HCT116 (cell line): ENCODE measurements around the gene TSPAN11. TPM values are rescaled to one million over a fixed set of nuclear protein-coding genes. Genes with fewer than 3 reads are reported as not detected.

ENCODE experiments used
- ATAC-seq: fragments of 200-7000 bp; cut with Tn5 transposase; 2 replicates; pipeline ENCODE4 v1.9.1; 2020; ENCODE audit warnings: mild to moderate bottlenecking, moderate library complexity
- BruUV-seq: library from RNA; stranded (reverse); fragments of 400-500 nt; replicated peaks from 2 replicates; lab custom pipeline; 2021; lab: Mats Ljungman, UMichigan
- CTCF ChIA-PET: fragments of 300-600 bp; sonication (Branson Sonifier 250); formaldehyde crosslinking; loops from one replicate; lab custom pipeline; 2021; ENCODE audit warnings: antibody characterized with exemption; lab: Charles Lee
- POLR2A ChIA-PET: fragments of 300-600, 350-600 bp; sonication (Branson Sonifier 250); formaldehyde crosslinking; loops from one replicate; lab custom pipeline; 2021; ENCODE audit warnings: antibody characterized with exemption; lab: Charles Lee
- RAD21 ChIA-PET, 2 experiments: fragments of 300-600 bp; sonication (Branson Sonifier 250); formaldehyde crosslinking; loops; one replicate each; lab custom pipeline; 2023; ENCODE audit warnings: low total read pairs in 2 of 2; ENCODE audit not compliant: uncharacterized antibody in 2 of 2, unreplicated experiment in 2 of 2, low non-redundant PET in 1 of 2; lab: Charles Lee
- DNase-seq: peaks from one replicate; pipeline ENCODE4 v3.0.0-alpha.2; 2010; ENCODE audit warnings: low read depth, low spot score
- H2AFZ ChIP-seq: fragments of 200-600 bp; shearing (Covaris generic), sonication (generic); 2 replicates; pipeline ENCODE4 v1.6.1; 2017; ENCODE audit warnings: low read depth, mixed run types, mixed read lengths, antibody characterized with exemption, low read length; ENCODE audit not compliant: poor library complexity, severe bottlenecking
- H3K27ac ChIP-seq: 2 replicates; pipeline ENCODE4 v1.5.1; 2012; ENCODE audit warnings: low read depth, low read length
- H3K27me3 ChIP-seq: fragments of 200-600 bp; sonication (generic); 2 replicates; pipeline ENCODE4 v1.6.1; 2016; ENCODE audit warnings: mixed run types, low read length, mixed read lengths; ENCODE audit not compliant: insufficient read depth
- H3K36me3 ChIP-seq, 2 experiments: fragments of 200-500 bp in 1 of 2; fragments of 200-600 bp in 1 of 2; sonication (Bioruptor generic) in 1 of 2; sonication (generic) in 1 of 2; 2 replicates each; pipeline versions ENCODE4 v1.5.1 to v1.6.1; 2014 to 2016; ENCODE audit warnings: low read length in 2 of 2, inconsistent platforms in 1 of 2, mixed read lengths in 1 of 2, mixed run types in 1 of 2; ENCODE audit not compliant: insufficient read depth in 2 of 2, control insufficient read depth in 1 of 2
- H3K4me1 ChIP-seq, 2 experiments: fragments of 200-600 bp in 1 of 2; sonication (generic) in 1 of 2; 2 replicates each; pipeline versions ENCODE4 v1.5.1 to v1.6.1; 2012 to 2017; ENCODE audit warnings: low read length in 2 of 2, inconsistent platforms in 1 of 2, mild to moderate bottlenecking in 1 of 2, mixed read lengths in 1 of 2, mixed run types in 1 of 2, moderate library complexity in 1 of 2; ENCODE audit not compliant: insufficient read depth in 2 of 2, control insufficient read depth in 1 of 2
- H3K4me2 ChIP-seq: fragments of 200-600 bp; sonication (generic); 2 replicates; pipeline ENCODE4 v1.6.1; 2017; ENCODE audit warnings: mixed run types, low read length, mixed read lengths
- H3K4me3 ChIP-seq, 2 experiments: fragments of 200-600 bp in 1 of 2; sonication (generic) in 1 of 2; replicated peaks in 1 of 2; 2 replicates each; pipeline ENCODE4 v1.5.1; 2011 to 2016; ENCODE audit warnings: low read length in 2 of 2, control low read depth in 1 of 2, low read depth in 1 of 2, mild to moderate bottlenecking in 1 of 2, mixed read lengths in 1 of 2, mixed run types in 1 of 2
- H3K79me2 ChIP-seq: fragments of 200-600 bp; sonication (generic); 2 replicates; pipeline ENCODE4 v1.6.1; 2017; ENCODE audit warnings: mild to moderate bottlenecking, mixed run types, low read length, moderate library complexity, mixed read lengths; ENCODE audit not compliant: insufficient read depth
- H3K9ac ChIP-seq: fragments of 200-600 bp; sonication (generic); 2 replicates; pipeline ENCODE4 v1.6.1; 2016; ENCODE audit warnings: low read length, mixed read lengths
- H3K9me2 ChIP-seq: fragments of 200-600 bp; sonication (generic), shearing (Covaris generic); 2 replicates; pipeline ENCODE4 v1.6.1; 2017; ENCODE audit warnings: mixed run types, mild to moderate bottlenecking, moderate library complexity; ENCODE audit not compliant: insufficient read depth
- H3K9me3 ChIP-seq, 2 experiments: fragments of 200-500 bp in 1 of 2; fragments of 200-600 bp in 1 of 2; sonication (Bioruptor generic) in 1 of 2; sonication (generic) in 1 of 2; 2 replicates each; pipeline ENCODE4 v1.6.1; 2014 to 2017; ENCODE audit warnings: low read length in 2 of 2, mixed read lengths in 2 of 2, inconsistent platforms in 1 of 2, low read depth in 1 of 2, mild to moderate bottlenecking in 1 of 2, mixed run types in 1 of 2, moderate library complexity in 1 of 2; ENCODE audit not compliant: control insufficient read depth in 1 of 2, insufficient read depth in 1 of 2
- H4K20me1 ChIP-seq: fragments of 200-600 bp; sonication (generic), shearing (Covaris generic); 2 replicates; pipeline ENCODE4 v1.6.1; 2017; ENCODE audit warnings: mixed run types, mild to moderate bottlenecking, moderate library complexity; ENCODE audit not compliant: insufficient read depth
- CBX3 ChIP-seq: IDR thresholded peaks from 2 replicates; pipeline ENCODE4 v1.6.1; 2012; ENCODE audit warnings: low read depth
- CEBPB ChIP-seq: IDR thresholded peaks from 2 replicates; pipeline ENCODE4 v1.6.1; 2012; ENCODE audit warnings: low read depth
- ELF1 ChIP-seq: IDR thresholded peaks from 2 replicates; pipeline ENCODE4 v1.6.1; 2012; ENCODE audit warnings: low read depth, borderline replicate concordance
- EZH2 ChIP-seq: fragments of 200-600 bp; sonication (generic); IDR thresholded peaks from 2 replicates; pipeline ENCODE4 v1.6.1; 2017; ENCODE audit warnings: antibody characterized with exemption, mixed run types
- POLR2A ChIP-seq: IDR thresholded peaks from 2 replicates; pipeline ENCODE4 v1.7.0; 2011; ENCODE audit warnings: borderline replicate concordance; ENCODE audit not compliant: insufficient read depth, insufficient read length; ENCODE audit errors: extremely low read depth
- POLR2AphosphoS5 ChIP-seq: IDR thresholded peaks from 2 replicates; pipeline ENCODE4 v1.6.1; 2011; ENCODE audit warnings: mild to moderate bottlenecking, low read depth, low read length, moderate library complexity
- SIN3A ChIP-seq: IDR thresholded peaks from 2 replicates; pipeline ENCODE4 v1.6.1; 2012; ENCODE audit warnings: low read depth
- SP1 ChIP-seq: IDR thresholded peaks from 2 replicates; pipeline ENCODE4 v1.6.1; 2012; ENCODE audit warnings: low read depth
- SRF ChIP-seq: IDR thresholded peaks from 2 replicates; pipeline ENCODE4 v1.6.1; 2012; ENCODE audit warnings: low read depth
- intact Hi-C: fragments of 100-400 bp; cut with micrococcal nuclease; formaldehyde crosslinking; loops from 2 replicates; pipeline ENCODE4 v1.10.0; 2022
- total RNA-seq: library from RNA; stranded (reverse); gene quantifications from one replicate; pipeline ENCODE4 v1.2.1, GENCODE V29; 2021; ENCODE audit not compliant: unreplicated experiment
- TF ChIP-seq, protein P1 (sequence below): IDR thresholded peaks from 2 replicates; pipeline ENCODE4 v1.6.1; 2012; ENCODE audit warnings: low read depth

TSPAN11 gene
- total RNA-seq, 1 experiment from 2014 or later, result not detected

DNA sequence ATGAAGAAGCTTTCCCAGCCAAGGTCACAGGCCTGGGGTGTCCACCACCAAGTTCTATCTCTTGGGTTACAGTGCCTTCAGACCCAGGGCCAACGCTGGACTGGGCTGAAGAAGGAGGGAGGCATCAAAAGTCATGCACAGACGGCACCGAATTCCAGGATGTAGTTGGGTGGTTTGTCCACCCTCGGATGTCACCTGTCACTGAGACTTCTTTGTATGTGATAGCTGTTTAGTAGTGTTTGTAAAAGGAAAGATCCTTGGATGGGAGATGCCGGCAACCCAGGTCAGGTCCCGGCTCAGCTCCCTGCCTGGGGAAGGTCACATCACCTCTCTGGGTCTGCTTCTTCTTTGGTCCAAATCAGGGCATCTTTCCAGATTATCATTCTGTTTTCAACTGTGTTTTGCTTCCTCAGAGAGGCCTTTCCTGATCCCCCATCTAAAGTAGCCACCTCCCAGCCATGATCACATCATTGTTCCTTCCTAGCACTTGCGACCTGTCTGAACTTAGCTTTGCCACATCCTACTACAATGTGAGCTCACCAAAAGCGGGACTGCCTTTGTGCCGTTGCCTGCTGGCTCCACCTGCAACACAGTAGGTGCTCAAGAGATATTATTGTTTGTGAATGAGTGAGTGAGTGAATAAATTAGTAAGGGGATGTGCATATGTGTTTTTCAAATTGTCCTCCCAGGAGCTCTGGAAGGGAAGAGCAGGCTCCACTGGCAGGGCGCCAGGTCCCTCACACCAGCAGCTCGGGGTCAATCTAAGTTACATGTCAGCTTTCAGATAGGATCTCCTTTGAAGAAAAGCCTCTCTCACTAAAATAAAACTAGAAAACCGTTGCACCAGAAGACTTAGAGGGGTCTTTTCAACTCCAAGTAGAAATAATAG lies 2.1 kb downstream of the TSPAN11 start:
- intact Hi-C loops, result no loop called here
- no peaks in the 10 kb centered on the region for H3K36me3 ChIP-seq
- H3K9me3 ChIP-seq, result no peaks in the 10 kb centered on the region
- TF ChIP-seq CEBPB (no peak), POLR2AphosphoS5 (no peak), POLR2A (no peak), SP1 (no peak), ELF1 (no peak), SIN3A (no peak), CBX3 (no peak), EZH2 (no peak), SRF (no peak)
- TF ChIP-seq, protein P1, sequence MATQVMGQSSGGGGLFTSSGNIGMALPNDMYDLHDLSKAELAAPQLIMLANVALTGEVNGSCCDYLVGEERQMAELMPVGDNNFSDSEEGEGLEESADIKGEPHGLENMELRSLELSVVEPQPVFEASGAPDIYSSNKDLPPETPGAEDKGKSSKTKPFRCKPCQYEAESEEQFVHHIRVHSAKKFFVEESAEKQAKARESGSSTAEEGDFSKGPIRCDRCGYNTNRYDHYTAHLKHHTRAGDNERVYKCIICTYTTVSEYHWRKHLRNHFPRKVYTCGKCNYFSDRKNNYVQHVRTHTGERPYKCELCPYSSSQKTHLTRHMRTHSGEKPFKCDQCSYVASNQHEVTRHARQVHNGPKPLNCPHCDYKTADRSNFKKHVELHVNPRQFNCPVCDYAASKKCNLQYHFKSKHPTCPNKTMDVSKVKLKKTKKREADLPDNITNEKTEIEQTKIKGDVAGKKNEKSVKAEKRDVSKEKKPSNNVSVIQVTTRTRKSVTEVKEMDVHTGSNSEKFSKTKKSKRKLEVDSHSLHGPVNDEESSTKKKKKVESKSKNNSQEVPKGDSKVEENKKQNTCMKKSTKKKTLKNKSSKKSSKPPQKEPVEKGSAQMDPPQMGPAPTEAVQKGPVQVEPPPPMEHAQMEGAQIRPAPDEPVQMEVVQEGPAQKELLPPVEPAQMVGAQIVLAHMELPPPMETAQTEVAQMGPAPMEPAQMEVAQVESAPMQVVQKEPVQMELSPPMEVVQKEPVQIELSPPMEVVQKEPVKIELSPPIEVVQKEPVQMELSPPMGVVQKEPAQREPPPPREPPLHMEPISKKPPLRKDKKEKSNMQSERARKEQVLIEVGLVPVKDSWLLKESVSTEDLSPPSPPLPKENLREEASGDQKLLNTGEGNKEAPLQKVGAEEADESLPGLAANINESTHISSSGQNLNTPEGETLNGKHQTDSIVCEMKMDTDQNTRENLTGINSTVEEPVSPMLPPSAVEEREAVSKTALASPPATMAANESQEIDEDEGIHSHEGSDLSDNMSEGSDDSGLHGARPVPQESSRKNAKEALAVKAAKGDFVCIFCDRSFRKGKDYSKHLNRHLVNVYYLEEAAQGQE, result no peak
- no peak overlapping the region for H3K27ac ChIP-seq
- H3K9ac ChIP-seq, result no peak overlapping the region
- no peaks in the 10 kb centered on the region for H3K79me2 ChIP-seq
- DNase-seq, result no peak
- ChIA-PET RAD21 (no interaction called here), CTCF (no interaction called here), POLR2A (no interaction called here)
- no peak overlapping the region for H3K4me3 ChIP-seq
- BruUV-seq, result no TSS peak
- no peaks in the 10 kb centered on the region for H3K4me1 ChIP-seq
- no peaks in the 10 kb centered on the region for H3K27me3 ChIP-seq
- H4K20me1 ChIP-seq, result no peaks in the 10 kb centered on the region
- no peak for ATAC-seq
- H3K9me2 ChIP-seq, result no peaks in the 10 kb centered on the region
- H2AFZ ChIP-seq, result no peak overlapping the region
- H3K4me2 ChIP-seq, result no peak overlapping the region
